GM15510 (cell line): Measurements from ENCODE around the gene PACSIN1.

ENCODE experiments used
- POLR2A ChIP-seq: IDR thresholded peaks from 3 replicates; pipeline ENCODE4 v1.6.1; 2011; ENCODE audit warnings: borderline replicate concordance; ENCODE audit not compliant: insufficient read length; ENCODE audit errors: extremely low read depth

The PACSIN1 gene

GRCh38 chr6:34578445-34579262, 112.8 kb downstream of the PACSIN1 start:
- TF ChIP-seq POLR2A: no peak

DNA sequence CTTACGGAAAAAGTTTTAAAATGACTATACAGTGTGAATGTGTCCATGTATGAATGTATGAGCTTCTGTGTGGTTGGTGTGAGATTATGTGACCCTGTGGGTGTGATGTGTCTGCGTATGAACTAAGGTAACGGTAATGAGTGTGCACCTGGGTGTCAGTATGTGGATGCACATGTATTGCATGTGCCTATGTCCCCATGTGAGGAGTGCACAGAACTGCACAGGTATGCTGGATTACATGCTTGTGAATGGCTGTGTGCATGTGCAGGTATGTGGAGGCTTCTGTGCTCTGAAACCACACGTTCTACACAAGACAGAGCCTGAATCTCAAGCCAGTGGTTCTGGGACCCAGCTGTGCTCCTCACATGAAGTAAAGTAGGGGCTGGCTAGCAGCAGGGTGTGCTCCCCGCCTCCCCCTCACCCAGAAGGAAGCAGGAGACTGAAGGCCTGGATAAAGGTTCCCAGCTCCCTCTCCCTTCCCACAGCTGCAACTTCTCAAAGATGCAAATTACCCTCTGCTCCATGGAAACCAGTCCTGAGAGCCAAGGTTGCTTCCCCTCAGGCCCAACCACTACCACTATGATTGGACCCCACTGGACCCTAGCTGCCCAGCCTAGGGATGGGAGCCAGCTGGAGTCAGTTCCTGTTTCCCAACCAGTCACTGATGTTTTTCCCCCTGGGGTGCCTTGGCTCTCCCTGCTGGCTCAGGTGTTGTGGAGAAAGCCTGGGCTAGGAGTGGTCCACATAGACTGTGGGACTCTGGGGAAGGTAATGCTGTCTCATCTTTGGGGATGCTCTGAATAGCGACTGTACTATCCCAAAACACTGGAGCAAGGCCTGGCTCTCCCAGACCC, 115.1 kb downstream of the PACSIN1 start:
- no peak for TF ChIP-seq POLR2A

DNA sequence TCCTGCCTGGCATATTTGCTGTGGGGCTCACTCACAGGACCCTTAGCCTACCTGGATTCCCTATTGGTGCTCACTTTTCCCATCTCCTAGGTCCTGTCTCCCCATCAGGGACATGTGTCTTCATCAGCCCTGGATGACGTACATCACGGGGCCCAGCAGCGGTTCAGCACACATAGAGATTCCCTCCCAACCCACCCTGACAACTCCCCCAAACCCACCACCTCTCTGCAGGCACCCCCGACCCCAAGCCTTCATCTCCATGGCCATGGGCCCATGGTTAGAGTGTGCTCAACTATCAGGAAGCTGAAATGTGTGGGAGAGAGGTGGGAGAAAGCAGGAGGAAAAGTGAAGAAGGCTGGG, 115.7 kb downstream of the PACSIN1 start:
- TF ChIP-seq POLR2A: no peak

GRCh38 chr6:34583461-34583860, 117.6 kb downstream of the PACSIN1 start:
- TF ChIP-seq POLR2A: no peak

GRCh38 chr6:34583861-34584604, 118.2 kb downstream of the PACSIN1 start:
- TF ChIP-seq POLR2A: no peak

DNA sequence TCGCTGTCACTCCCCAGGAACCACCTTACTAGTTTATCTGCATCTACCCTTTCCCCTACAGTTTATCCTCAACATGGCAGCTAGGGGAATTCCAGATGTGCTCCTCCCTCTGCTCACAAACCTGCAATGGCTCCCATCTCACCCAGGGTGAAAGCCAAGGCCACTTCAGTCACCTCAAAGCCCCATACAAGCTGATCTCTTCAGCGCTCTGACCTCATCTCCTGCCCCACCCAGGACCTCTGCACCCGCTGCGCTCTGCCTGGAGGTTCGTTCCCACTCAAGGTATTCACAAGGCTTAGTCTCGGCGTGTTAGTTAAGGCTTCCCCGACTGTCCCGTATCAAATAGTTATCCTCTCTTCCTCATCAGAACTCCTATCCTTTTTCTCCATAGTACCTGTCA, 118.8 kb downstream of the PACSIN1 start:
- no peak for TF ChIP-seq POLR2A
